ENCODE results near the gene DOCK3. TPM values are rescaled to one million over a fixed set of nuclear protein-coding genes. Genes with fewer than 3 reads are reported as not detected.

DOCK3 gene
- total and polyA plus RNA-seq, 4 donors: 0.01 to 0.08 (median 0.06) TPM; not detected in 1

- Histone ChIP-seq H3K9me3 (ENCODE audit: control insufficient read depth in 4 of 4, low read length in 3 of 4) (no peaks in the 10 kb centered on the region), H3K9ac (ENCODE audit: low read depth in 1 of 2, low read length in 2 of 2) (no peak overlapping the region), H3K36me3 (ENCODE audit: control insufficient read depth in 4 of 4, insufficient read depth in 3 of 4, low read depth in 1 of 4, low read length in 3 of 4) (peaks cover 6 to 57% (median 17%) of the 10 kb centered on the region in 4 donors), H3K4me1 (ENCODE audit: control insufficient read depth in 4 of 4, insufficient read depth in 4 of 4, low read length in 3 of 4) (peaks cover 13 to 31% (median 23%) of the 10 kb centered on the region in 4 donors), H3K27me3 (ENCODE audit: control insufficient read depth in 4 of 4, insufficient read depth in 4 of 4, low read length in 3 of 4) (no peaks in the 10 kb centered on the region), H3K27ac (ENCODE audit: low read depth in 1 of 2, low read length in 2 of 2) (no peak overlapping the region), H3K4me3 (ENCODE audit: low read depth in 1 of 3, low read length in 3 of 3) (no peak overlapping the region)
- no peak for DNase-seq (ENCODE audit: low spot score)
- TF ChIP-seq REST (IDR thresholded peaks at IDR 0.05) (no peak), SP1 (IDR thresholded peaks at IDR 0.05) (no peak), RAD21 (IDR thresholded peaks at IDR 0.05) (no peak), CTCF (IDR thresholded peaks at IDR 0.05; ENCODE audit: low read depth, low read length, missing input control) (no peak), ZBTB33 (IDR thresholded peaks at IDR 0.05) (no peak), FOXA2 (IDR thresholded peaks at IDR 0.05) (no peak), MAX (IDR thresholded peaks at IDR 0.05) (no peak), RXRA (IDR thresholded peaks at IDR 0.05) (no peak)
- WGBS: 89% methylated on average over 12 of the region's 12 CpGs
Measured at GRCh38 chr3:51395493-51396213, 720.9 kb downstream of the DOCK3 start.

- Histone ChIP-seq H3K36me3 (ENCODE audit: control insufficient read depth in 4 of 4, insufficient read depth in 3 of 4, low read depth in 1 of 4, low read length in 3 of 4) (peaks cover 6 to 57% (median 17%) of the 10 kb centered on the region in 4 donors), H3K9me3 (ENCODE audit: control insufficient read depth in 4 of 4, low read length in 3 of 4) (no peaks in the 10 kb centered on the region), H3K4me1 (ENCODE audit: control insufficient read depth in 4 of 4, insufficient read depth in 4 of 4, low read length in 3 of 4) (peaks cover 13 to 28% (median 21%) of the 10 kb centered on the region in 4 donors), H3K9ac (ENCODE audit: low read depth in 1 of 2, low read length in 2 of 2) (no peak overlapping the region), H3K27me3 (ENCODE audit: control insufficient read depth in 4 of 4, insufficient read depth in 4 of 4, low read length in 3 of 4) (no peaks in the 10 kb centered on the region), H3K4me3 (ENCODE audit: low read depth in 1 of 3, low read length in 3 of 3) (no peak overlapping the region), H3K27ac (ENCODE audit: low read depth in 1 of 2, low read length in 2 of 2) (no peak overlapping the region)
- DNase-seq (ENCODE audit: low spot score): no peak
- 89% methylated on average over 1 of the region's 1 CpG for WGBS
- TF ChIP-seq FOXA2 (IDR thresholded peaks at IDR 0.05): no peak
- TF ChIP-seq ZBTB33 (IDR thresholded peaks at IDR 0.05): no peak
- no peak for TF ChIP-seq GABPA (IDR thresholded peaks at IDR 0.05 in 1 of 2, conservative IDR thresholded peaks at IDR 0.05 in 1 of 2)
- no peak for TF ChIP-seq HNF4A (conservative IDR thresholded peaks at IDR 0.05)
- no peak for TF ChIP-seq TAF1 (conservative IDR thresholded peaks at IDR 0.05)
- TF ChIP-seq FOXA1 (IDR thresholded peaks at IDR 0.05): no peak
- no peak for TF ChIP-seq CTCF (IDR thresholded peaks at IDR 0.05; ENCODE audit: low read depth, low read length, missing input control)
- TF ChIP-seq RAD21 (IDR thresholded peaks at IDR 0.05): no peak
- TF ChIP-seq ATF3 (IDR thresholded peaks at IDR 0.05): no peak
- no peak for TF ChIP-seq EGR1 (IDR thresholded peaks at IDR 0.05; ENCODE audit: low read depth in 2 of 2)
- no peak for TF ChIP-seq MAX (IDR thresholded peaks at IDR 0.05)
- TF ChIP-seq HNF4G (IDR thresholded peaks at IDR 0.05): no peak
- no peak for TF ChIP-seq JUND (IDR thresholded peaks at IDR 0.05)
- TF ChIP-seq NR2F2 (IDR thresholded peaks at IDR 0.05): no peak
- TF ChIP-seq SP1 (IDR thresholded peaks at IDR 0.05): no peak
- TF ChIP-seq RXRA (IDR thresholded peaks at IDR 0.05): no peak
Measured at GRCh38 chr3:51396401-51396800, 721.7 kb downstream of the DOCK3 start.

Measured in liver (tissue), 9 donors.